ENCODE data around the gene SMIM10L2A.
"Not testable (repeated sequence)": the region's sequence is repeated elsewhere in the genome, so short reads cannot be mapped to it uniquely, and the experiment has no call there.

The SMIM10L2A gene

DNA sequence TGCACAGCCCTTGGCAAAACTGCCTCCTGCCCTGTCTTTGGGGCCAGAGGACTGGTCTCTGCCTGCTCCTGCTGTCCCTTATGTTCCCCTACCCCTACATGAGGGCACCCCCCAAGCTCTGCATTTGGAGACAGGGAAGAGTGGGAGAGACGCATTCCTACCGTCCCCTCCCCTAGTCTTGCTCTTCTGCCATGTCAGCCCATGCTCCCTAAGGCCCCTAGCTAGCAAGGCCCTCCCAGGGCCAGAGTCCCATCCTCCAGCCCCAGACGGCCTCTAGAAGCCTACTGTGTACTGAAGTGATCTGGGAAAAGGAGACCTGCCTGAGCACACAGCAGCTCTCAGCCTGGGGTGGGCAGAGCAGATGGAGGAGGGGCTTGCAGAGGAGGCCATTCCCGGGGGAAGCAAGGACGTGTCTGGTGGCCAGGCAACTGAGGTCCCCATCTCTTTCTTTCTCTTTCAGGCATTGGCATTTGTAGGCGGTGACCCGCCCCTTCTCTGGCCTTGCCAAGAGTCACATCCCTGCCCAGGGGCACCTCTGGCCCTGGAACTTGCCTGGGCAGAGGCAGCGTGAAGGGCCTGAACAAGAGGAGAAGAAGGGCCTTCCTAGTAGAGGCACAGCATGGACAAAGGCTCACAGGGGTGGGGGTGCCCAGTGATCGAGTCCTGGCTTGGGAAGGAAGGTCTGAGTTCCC is 1.6 kb downstream of the SMIM10L2A start:
- DNase-seq = not testable (repeated sequence)

DNA sequence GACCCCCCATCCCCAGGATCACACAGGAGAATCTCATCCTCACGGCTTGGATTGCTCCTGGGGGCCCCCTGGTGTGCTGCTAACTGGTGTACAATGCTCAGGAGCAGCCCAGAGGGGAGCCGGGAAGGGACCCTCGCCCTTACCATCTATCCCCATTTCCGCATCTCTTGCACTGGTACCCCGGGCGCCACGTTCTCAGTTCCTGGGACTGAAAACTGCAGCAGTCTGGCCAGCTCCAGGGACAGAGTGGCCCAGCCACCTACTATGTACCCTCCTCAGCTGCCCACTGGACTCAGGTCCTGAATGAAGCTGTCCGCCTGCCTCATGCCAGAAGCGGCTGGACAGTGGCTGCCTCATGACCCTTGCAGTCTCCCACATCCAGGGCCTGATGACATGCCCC is 2.7 kb downstream of the SMIM10L2A start:
- DNase-seq = no peak

DNA sequence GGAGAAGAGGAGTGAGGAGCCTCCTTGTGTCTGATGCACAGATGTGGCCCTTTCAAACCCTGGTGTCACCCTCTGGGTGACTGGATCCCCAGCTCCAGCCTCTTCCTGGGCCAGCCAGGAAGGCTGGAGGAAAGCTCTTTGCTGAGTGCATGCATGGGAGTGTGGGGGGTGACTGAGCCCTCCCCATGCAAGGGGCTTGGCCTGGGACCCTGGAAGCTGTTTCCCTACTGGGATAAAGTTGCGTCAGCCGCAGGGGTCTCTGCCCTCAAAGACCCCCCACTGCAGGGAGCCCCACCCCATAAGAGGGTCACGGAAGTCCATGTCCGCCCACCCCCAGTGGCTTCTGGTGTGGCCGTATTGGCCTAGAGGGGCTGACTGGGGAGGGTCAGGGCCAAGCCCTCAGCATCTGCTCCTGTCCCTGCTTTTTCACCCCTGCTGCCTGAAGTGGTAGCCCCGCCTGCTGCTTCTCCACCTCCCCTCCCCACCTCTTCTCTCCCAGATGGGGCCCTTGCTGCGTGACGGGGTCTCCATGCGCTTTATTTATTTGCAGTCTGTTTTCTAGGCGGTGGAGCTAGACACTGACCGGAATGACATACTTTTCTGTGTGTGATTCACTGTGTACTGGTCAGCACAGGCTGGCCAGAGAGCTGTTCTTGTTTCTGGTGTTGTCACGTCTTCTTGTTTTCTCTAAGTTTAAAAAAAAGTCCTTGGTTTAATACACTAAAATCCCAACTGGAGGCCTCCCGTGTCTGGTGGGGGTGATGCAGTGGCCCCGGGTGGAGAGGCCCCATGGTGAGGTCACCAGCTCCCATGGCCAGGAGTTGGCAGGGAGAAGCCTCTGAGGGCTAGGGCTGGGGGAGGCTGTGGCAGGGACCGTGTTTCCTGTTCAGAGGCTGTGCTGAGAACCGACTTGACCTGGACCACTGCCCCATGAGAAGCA is 3.6 kb downstream of the SMIM10L2A start:
- DNase-seq = no peak

DNA sequence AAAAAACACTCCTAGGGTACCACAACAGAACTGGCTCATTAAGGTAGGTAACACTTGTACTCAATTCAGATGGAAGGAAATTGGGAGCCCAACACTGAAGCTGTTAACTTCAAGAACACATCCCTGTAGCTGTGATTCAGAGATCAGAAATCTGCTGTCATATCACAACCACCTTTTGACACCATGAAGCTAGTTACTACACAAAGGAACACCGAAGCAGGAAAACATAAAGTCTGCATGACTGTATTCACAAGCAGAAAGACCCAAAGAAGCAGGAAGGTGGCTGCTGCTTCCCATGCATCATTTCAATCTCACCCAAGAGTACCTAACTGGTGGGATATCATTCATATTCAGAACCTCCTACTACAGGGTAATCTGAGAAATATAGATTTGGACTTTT is 7.7 kb downstream of the SMIM10L2A start:
- no peak for DNase-seq

DNA sequence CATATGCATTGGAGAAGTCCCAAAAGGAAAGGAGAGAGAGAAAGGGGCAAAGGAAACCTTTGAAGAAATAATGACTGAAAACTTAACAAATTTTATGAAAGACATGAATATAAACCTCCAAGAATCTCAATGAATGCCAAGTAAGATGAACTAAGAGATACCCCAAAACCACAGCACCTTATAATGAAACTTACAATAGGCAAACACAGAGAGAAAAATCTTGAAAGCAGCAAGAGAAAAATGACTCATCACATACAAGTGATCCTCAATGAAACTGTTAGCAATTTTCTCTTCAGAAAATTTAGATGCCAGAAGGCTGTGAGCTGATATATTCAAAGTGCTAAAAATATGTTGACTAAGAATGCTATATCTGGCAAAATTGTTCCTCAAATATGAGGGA is 10.1 kb downstream of the SMIM10L2A start:
- DNase-seq = no peak

DNA sequence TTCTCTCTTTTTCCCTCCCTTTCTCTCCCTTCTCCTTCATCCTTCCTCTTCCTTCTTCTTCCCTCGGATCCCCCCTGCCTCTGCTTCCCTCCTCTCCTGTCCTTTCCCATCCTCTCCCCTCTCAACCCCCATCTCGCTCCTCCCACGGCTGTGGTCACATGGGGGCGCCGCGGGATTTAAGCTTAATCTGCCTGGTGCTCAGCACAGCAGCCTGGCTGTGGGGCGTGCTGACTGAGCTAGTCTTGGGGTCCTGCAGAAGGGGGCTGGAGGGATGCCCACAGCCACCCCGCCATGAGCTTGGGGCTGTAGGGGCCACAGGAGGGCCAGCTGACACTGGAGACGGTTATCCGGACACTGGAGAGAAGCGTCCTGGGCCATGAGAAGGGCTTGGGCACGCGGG is 10.7 kb downstream of the SMIM10L2A start:
- no peak for DNase-seq

DNA sequence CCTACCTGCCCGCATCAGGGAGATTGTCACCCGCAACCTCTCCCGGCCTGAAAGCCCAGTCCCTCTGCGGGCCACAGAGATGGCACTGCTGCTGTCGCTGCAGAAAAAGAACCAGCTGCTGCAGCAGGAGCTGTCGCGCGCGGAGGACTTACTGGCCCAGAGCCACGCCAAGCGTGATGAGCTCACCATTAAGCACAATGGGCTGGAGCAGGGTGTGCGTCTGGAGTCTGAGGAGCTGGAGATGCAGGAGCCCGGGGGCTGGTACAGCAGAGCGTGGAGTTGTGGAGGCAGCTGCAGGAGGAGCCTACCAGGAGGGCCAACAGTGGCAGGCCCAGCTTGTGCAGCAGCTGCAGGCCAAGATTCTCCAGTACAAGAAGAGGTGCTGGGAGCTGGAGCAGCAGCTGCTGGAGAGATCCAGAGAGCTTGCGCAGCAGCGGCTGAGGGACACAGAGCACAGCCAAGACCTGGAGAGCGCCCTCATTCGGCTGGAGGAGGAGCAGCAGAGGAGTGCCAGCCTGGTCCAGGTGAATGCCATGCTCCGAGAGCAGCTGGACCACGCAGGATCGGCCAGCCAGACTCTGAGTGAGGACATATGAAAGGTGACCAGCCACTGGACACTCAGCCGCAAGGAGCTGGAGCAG is 11.3 kb downstream of the SMIM10L2A start:
- no peak for DNase-seq

DNA sequence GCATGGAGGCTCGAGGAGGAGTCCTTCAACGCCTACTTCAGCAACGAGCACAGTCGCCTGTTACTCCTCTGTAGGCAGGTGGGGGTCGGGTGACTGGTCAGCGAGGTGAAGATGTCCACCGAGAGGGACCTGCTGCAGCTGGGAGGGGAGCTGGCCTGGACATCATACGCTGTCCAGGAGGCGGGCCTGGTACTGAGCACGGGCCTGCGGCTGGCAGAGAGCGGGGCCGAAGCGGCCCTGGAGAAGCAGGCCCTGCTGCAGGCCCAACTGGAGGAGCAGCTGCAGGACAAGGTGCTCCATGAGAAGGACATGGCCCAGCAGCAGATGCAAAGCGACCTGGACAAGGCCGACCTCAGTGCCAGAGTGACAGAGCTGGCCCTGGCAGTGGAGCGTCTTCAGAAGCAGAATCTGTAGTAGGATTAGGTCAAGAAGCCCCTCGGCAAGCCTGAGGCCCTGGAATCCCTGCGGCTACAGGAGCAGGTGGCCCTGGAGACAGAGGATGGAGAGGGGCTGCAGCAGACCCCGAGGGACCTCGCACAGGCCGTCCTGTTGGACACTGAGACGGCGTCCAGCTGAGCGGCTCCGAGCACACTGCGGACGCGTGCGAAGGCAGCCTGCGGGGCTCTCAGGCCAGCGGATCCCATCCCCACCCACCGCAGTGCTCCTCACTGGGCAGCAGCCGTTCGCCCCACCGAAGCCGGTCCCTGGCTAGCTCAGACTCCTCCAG is 11.9 kb downstream of the SMIM10L2A start:
- DNase-seq = no peak

DNA sequence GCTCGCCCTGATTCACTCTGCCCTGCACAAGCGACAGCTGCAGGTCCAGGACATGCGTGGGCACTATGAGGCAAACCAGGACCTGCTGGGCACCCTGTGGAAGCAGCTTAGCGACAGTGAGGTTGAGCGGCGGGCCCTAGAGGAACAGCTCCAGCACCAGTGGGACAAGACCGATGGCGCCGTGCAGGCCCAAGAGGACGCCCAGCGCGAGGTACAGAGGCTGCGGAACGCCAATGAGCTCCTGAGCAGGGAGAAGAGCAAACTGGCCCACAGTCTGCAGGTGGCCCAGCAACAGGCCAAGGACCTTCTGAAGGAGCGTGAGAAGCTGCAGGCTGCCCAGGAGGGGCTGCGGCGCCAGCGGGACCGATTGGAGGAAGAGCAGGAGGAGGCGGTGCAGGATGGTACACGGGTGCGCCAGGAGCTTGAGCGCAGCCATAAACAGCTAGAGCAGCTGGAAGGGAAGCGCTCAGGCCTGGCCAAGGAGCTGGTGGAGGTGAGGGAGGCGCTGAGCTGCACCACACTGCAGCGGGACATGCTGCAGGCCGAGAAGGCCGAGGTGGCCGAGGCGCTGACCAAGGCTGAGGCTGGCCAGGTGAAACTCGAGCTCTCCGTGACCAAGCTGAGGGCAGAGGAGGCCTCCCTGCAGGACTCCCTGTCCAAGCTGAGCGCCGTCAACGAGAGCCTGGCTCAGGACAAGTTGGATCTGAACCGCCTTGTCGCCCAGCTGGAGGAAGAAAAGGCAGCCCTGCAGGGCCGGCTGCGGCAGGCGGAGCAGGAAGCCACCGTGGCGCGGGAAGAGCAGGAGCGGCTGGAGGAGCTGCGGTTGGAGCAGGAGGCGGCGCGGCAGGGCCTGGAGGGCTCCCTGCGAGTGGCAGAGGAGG is 12.8 kb downstream of the SMIM10L2A start:
- DNase-seq = no peak

DNA sequence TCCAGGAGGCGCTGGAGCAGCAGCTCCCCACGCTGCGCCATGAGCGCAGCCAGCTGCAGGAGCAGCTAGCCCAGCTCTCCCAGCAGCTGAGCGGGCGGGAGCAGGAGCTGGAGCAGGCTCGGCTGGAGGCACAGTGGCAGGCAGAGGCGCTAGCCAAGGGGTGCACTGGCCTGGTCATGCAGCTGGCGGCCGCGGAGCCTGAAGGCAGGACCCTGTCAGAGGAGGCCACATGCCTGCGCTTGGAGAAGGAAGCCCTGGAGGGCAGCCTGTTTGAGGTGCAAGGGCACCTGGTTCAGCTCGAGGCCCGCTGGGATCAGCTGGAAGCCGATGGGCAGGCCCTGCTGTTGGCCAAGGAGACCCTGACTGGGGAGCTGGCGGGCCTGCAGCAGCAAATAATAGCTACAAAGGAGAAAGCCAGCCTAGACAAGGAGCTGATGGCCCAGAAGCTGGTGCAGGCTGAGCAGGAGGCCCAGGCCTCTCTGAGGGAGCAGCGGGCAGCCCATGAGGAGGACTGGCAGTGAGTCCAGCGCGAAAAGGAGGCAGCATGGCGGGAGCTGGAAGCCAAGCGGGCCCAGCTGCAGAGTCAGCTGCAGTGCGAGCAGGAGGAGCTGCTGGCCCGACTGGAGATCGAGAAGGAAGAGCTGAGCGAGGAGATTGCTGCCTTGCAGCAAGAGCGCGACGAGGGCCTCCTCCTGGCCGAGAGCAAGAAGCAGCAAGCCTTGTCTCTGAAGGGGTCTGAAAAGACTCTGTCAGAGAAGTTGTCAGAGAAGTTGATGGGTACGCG is 13.6 kb downstream of the SMIM10L2A start:
- no peak for DNase-seq

DNA sequence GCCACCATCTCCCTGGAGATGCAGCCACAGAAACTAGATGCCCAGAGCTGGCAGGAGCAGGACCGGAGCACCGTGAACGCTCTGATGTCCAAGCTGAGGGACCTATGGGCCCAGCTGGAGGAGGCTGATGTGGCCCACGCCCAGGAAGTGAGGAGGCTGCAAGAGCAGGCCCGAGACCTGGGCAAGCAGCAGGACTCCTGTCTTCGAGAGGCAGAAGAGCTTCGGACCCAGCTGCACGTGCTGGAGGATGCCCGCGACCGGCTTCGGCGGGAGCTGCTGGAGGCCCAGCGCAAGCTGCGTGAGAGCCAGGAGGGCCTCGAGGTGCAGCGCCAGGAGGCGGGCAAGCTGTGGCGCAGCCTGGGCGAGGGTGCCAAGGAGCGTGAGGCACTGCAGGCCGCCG is 14.2 kb downstream of the SMIM10L2A start:
- DNase-seq = no peak

DNA sequence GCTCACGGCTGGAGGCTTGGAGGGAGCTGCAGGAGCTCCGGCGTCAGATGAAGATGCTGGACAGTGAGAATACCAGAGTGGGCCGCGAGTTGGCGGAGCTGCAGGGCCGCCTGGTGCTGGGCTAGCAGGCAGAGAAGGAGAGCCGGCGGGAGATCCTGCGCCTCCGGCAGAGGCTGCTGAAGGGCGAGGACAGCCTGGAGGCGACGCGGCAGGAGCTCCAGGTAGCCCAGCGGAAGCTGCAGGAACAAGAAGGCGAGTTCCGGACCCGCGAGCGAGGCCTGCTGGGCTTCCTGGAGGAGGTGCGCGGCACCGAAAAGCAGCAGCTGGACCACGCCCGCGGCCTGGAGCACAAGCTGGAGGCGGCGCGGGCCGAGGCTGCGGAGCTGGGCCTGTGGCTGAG is 14.7 kb downstream of the SMIM10L2A start:
- no peak for DNase-seq

DNA sequence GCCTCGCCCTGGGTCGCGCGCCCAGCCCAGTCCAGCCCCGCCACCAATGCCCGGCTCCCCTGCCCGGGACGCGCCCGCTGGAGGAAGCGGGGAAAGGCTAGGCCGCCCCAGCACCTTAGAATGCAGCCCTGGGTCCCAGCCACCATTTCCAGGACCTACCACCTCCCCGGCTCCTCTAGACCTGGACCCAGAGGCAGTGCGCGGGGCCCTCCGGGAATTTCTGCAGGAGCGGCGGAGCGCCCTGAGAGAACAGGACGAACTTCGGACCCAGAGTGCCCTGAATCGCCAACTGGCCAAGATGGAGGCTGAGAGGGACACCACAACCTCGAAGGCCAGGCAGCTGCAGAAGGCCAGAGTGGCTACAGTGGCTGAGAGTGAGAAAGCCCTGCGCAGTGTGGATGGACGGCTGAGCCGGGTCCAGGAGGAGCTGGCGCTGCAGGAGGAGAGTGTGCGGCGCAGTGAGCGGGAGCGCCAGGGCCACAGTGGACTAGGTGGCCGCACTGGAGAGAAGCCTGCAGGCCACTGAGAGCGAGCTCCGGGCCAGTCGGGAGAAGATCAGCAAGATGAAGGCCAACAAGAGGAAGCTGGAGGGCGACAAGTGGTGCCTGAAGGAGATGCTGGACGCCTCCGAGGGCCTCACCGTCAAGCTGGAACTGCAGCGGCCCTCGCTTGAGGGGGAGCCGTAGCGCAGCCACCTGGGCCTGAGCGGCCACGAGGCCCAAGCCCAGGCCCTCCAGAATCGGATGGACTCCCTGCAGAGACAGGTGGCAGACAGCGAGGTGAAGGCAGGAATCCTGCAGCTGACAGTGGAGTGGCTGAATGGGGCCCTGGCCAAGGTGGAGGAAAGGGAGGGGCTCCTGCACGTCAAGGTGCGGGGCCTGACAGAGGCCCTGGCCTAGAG is 15.5 kb downstream of the SMIM10L2A start:
- no peak for DNase-seq

DNA sequence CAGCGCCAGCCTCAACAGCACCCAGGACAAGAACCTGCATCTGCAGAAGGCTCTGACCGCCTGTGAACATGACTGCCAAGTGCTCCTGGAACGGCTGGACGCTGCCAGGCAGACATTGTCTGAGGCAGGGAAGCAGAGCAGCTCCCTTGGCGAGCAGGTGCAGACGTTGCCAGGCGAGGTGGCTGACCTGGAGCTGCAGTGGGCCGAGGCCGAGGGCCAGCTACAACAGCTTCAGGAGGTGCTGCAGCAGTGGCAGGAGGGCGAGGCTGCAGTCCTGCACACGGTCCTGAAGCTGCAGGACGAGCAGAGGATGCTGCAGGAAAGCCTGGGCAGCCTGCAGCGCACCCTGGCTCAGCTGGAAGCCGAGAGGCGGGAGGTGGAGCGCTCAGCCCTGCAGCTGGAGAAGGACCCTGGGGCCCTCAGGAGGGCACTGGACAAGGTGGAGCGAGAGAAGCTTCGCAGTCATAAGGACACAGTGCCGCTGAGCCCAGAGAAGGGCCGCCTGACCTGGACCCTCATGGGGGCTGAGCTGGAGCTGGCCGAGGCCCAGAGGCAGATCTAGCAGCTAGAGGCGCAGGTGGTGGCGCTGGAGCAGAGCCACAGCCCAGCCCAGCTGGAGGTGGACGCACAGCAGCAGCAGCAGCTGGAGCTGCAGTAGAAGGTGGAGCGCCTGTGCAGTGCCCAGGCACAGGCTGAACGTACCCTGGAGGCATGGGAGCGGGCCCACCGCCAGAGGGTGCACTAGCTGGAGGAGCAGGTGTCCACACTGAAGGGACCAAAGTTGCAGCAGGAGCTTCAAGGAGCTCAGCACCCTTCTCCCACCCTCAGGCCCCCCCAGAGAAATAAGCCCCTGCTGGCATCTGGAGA is 16.4 kb downstream of the SMIM10L2A start:
- no peak for DNase-seq

DNA sequence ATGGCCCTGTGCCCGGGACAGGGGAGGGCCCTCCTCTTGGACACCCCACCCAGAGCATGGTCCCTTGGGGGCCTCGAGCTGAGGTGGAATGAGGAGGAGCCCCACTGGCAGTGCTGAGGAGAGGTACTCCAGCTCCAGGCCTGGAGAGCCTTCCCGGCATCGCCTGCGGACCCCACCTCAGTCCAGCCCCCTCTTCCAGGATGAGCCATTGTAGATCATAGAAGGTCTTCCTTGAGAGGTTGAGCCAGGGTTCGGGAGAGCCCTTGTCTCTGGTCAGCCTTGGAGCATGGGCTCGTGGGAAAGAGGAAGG is 16.9 kb downstream of the SMIM10L2A start:
- DNase-seq = no peak

DNA sequence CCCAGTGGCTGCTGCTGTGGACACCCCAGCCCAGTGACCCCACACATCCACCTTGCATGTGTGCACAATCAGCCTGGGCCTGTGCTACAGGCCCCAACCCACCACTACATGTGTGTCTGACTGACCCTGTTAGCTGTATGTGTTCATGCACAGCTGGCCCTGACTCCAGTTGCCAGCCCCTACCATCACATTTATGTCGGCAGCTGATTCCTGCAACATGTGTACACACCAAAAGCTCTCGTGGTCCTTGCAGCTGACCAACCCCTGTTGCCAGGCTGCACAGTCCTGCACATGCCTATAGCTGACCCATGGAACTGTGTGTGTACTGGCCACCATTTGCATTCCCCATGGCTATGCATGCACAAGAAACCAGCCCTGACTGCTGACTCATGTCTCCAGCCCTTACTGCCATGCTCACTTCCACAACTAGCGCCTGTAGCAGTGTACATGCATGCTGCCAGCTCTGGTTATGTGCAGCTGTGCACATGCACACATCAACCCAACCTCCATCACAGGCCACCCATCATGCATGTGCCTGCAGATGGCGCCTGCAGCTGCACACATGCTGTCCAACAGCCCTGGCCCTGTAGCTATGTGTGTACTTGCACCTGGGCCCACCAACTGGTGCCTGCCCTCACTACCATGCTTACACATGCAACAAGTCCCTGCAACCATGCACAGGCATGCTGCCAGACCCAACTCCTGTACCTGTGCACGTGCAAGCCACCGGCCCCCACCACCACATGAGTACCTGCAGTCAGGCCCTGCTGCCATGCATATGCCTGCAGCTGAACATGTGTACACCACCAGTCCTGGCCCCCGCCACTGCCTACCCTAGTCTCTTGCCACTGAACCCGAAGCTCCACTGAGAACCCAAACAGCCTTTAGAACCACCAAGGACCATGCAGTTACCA is 28.1 kb downstream of the SMIM10L2A start:
- DNase-seq = no peak

DNA sequence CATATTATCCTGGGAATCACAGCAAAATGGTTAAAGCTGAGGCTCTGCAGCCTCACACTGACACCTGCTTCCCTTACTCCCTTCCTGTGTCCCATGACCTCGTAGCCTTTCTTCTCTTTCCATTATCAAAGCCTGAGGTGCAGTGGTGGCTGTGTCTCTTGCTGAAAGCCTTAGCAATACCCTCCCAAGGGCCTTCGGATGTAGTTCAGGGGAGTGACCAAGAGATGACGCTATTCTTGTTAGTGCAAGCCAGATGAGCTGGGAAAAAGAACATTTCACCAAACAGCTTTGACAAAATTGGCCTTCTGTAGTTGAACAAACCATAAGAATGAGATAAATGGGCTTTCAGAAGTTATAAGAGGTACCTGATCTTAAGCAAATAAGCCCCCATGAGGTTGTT is 31.6 kb downstream of the SMIM10L2A start:
- DNase-seq = no peak

DNA sequence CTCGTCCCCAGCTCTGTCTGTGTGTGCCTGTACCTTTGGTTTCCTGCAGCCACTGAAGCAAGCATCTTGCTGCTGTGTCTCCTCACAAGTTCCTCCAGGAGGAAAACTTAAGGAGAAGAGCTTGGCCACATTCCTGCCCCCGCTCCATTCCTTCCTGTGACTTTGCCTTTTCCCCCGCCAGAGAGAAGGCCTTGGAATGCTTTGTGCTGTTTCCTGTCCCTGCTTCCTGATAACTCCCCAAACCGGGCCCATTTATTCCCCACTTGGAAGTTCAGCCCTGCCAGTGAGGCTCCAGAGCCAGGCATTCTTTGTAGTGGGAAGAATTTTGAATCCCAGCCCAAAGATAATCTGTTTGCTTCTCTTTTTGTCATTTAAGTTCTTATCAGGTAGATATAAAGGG is 33.1 kb downstream of the SMIM10L2A start:
- no peak for DNase-seq

All from CD4-positive, alpha-beta T cell treated with Interferon alpha-2 for 1 hour (primary cell).